Stimulated activated CD8-positive, alpha-beta memory T cell treated with anti-CD3 and anti-CD28 coated beads, Interleukin-15, amount 100 ng/mL, for 48 hours (primary cell): ENCODE results near the gene TTC34.

ENCODE experiments used
- DNase-seq, 2 donors: peaks; one replicate each; pipeline ENCODE4 v3.0.0-alpha.2; 2020; ENCODE audit warnings: low read depth in 2 of 2

The TTC34 gene

DNA sequence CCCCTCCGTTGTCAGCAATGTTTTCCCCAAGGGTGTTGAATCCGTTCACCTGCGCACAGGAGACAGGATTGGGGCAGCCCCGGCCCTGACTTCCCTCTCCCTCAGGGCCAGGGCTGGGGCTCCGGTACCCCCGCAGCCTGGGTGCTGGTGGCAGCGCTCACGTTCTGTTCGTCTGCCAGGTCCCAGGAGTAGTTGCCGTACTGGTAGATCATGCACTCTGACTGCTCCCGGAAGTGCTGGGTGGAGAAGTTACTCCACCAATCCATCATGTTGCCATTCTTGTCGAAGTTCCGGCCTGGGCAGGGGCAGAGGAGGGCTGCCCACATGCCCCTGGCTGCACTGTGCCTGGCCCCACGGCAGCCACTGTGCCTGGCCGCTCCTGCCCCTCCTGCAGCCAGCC is 208.8 kb downstream of the TTC34 start:
- DNase-seq: no peak

DNA sequence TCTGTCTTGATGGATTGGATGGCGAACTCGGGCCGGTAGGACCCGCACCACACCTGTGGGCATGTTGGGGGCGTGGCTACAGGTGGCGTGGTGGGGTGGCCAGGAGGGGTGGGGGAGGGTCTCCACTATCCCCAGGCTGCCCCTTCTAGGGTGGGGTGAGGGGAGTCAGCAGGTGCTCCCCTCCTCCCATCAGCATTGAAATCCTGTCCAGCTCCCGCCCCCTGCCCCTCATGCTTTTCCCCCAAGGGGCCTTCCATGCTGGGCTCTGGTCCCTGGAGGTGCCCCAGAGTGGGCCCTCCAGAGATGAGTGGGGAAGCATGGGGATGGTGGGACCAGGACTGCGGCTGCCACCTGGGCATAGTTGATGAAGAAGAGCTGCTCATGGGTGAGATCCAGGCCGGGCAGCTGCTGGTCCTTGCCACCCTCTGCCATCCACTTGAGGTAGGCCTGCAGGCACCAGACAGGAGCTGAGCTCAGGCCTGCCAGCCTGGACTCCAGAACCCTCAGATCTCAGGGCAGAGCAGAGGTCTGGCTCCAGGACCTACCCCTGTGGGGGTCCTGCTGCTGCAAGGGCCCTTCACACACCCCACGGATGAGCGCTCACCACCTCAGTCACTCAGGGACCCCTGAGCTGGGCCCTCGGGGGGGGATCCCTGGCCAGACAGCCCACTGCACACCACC is 209.8 kb downstream of the TTC34 start:
- no peak for DNase-seq

DNA sequence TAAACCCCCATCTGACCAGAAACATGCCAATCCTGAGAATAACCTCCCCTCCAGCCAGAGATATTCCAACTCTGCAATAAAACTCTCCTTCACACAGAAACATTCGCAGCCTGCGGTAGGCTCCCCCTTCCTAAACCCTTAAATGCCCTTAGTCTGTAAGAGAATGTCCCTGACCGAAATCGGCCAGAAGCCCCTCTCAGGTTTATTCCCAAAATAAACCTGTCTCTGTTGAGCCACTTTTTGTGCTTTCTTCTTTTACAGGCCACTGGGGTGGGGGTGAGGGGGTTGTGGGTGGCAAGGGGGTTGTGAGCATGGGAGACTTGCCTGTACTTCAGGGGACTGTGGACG is 210.3 kb downstream of the TTC34 start:
- DNase-seq: no peak

DNA sequence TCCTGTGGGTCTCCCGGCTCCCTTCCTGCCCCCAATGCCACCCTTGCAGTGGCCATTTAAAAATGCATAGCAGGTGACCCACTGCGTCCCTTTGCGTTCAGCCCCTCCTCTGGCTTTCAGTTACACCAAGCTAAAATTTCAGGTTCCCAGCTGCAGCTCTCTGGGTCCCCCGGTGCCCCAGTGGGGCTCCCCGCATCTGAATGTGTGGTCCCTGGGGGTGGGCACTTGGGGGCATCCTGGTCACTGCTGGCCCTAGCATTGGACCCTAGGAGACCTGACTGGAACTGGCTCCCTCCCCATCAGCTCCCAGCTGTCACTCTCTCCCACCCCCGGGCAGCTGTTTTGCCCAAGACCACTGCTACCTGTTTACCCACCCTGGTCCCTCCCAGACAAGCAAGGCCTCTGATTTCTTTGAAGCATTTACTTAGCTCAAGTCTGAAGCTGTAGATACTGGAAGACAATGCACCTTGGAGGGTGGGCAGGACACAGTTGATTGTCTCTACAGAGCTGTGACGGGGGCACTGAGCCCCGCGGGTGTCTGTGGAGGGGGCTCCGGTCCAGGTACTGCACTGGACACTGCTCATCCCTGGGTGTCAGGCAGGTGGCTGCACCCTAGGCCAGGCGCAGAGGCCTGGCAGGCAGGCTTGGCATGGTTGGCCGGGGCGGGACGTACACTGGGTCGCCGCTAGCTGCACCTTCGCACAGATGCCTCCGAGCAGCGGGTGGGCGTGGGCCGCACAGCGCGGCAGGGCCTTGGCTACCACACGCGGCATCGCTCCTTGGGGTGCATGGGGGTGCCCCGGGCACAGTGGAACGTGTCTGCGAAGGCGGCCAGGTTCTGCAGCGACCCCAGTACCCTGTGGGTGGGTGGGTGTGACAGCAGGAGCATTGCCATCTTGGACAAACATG is 211.0 kb downstream of the TTC34 start:
- DNase-seq: no peak

DNA sequence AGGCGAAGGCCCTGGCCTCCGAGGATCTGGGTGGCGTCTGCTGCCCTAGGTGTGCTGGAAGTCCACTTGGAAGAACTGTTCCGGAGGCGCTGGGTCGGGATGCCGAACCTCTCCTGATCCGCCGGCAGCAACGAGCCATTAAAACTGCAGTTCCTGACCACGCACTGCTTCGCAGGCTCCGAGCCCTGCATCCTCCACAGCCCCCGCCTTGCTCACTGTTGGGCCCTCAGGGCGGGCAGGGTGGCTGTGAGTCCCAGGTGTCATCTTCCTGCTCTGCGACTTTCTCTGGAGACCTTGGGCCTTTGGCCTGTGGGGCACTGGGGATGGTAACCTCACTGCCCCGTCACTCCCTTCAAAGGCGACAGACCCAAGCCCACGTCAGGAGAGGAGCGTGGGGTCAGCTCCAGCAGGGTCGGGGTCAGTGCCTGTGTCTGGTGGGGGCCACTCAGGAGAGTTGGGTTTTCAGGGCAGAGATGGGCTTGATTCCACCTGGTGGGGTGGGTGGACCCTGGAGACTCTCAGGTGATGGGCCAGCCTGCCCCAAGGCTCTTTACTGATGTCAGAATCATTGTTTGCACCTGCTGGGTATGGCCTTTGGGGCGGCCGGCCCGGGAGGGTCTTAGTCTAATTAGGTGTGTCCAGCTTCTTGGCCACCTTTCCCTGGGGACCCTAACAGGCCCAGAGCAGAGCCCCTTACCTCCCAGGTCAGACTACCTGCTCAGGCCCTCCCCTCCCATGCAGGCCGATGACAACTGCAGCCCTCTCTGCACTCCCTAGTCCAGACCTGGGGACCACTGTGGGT is 211.9 kb downstream of the TTC34 start:
- no peak for DNase-seq

DNA sequence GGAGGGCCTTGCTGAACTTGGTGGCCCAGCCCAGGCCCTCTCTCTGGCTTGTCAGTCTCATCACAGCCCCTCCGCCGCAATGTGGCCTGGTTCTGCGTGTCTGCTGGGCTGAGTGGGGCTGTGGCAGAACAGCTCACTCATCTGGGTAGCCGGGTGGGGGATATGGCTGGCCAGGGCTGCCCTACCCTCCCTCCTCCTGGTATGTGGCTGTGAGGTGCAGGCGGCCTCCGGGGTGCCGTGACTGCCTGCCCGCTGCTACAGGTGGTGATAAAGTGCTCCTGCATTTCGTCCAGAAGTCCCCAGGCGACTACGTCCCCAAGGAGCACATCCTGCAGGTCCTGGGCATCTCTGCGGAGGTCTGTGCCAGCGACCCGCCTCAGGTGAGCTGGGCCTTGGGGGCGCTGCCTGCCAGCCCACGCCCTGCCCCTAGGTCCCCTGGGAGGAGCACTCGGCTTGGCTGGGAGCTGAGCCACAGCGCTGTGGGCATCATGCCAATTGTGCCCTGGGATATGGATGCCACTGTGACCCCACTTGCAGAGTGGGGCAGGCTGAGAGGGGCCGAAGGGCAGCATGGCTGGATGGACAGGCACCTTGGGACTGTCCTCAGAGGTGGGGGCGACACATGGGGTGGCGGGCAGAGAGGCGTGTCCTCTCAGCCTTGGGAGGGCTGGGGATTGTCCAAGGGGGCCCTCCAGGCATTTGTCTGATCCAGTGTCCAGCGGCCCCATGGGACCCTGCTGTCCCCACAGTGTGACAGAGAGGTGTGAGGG is 212.6 kb downstream of the TTC34 start:
- DNase-seq: no peak

DNA sequence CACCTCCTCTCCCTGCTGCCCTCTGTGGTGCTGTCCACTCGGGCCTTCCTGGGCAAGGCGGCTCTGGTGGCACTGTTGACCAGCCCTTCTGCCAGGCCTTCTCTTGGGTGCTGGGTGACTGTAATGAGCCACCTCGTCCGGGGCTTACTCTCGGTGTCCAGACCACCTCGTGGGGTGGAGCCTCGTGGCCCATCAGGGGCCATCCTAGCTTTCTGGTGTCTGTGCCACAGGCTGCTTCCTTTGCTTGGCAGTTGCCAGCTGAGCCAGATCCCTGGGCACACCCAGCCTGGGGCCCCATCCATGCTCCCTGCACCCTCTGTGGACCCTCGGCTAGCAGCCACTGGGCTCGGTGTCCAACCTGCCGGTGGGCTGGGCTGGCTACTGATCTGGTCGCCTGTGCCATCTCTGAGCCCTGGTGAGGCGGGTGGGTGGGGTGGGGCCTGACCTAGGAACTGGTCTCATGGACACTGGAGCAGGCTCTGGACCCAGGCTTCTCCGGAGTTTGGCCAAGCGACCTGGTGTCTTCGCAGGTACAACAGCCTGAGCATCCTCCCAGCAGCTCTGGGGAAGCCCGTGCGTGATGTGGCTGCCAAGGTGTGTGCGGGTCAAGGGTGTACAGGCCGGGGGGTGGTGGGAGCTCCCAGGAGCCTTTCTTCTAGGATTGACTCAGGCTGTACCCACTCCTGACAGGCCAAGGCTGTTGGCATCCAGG is 213.5 kb downstream of the TTC34 start:
- no peak for DNase-seq

DNA sequence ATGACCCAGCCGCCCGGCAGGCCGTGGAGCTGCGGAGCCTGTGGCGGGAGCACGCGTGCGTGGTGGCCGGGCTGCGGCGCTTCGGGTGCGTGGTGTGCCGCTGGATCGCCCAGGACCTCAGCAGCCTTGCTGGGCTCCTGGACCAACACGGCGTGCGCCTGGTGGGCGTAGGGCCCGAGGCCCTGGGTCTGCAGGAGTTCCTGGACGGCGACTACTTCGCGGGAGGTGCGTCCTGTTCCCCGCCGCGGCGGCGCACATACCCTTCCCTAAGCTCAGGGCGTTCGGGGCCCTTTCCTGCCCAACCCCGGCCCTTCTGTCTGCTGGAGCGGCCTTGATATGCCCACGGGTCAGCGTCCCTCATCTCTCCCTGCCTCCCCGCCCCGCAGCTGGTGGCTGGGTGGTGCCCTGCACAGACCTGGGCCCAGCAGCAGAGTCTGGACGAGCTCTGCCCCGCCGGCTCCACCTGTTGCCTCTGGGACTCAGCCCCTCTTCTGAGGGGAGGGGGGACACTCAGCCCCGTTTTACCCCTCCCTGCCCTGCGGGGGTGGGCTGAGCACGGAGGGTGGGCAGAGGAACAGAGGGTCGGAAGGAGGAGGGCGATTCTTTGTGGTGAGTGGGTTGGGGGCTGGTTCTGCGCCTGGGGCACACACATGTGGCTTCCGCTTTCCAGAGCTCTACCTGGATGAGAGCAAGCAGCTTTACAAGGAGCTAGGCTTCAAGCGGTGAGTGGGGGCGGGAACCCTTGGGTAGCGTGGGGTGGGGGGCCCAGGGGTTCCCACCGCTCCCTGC is 214.2 kb downstream of the TTC34 start:
- DNase-seq: no peak

DNA sequence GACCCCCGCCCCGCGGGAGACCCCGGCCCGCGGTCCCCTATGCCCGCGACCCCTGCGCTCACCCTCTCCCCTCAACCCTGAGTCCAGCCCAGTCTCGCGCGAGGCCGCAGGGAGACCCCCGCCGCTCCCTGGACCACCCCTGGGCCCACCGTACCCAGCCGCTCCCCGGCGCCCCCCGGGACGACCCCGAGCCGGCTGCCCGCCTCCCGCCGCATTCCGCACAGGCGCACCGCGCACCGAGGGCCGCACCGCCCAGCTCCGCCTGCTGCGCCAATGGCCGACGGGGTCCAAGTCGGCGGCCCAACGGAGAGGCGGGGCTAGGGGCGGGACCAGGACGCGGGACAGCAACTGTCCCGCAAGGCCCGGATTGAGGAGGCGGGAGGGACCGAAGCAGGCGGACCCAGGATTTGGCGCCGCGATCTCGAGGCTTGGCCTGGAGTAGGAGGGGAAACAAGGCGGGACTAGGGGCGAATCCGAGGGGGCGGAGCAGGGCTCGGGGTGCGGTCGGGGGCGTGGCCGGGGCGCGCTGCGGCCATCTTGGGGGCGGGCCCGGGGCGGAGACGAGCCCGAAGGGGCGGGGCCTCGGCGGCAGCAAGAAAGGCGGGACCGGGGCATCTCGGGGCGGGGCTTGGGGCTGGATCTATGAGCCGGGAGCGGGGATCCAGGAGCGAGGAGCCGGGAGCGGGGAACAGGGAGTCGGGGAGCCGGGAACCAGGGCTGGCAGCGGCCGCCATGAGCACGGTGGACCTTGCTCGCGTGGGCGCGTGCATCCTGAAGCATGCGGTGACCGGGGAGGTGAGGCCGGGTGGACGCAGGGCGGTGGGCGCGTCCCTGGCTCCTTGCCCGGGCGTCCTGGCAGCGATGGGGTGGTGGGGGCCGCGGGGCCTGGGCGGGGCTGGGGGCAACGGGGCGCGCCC is 215.1 kb downstream of the TTC34 start, which contains the start of gene PRXL2B:
Gene PRXL2B, plus strand, starts transcription at position 624 of the 917 bp plus-strand sequence. Its CDS starts 109 bp downstream, at position 733.
- DNase-seq: peak; percentile 96 to 97
